HUDEP-2 (cell line): ENCODE results near the gene ASB2.

Source experiments
- DNase-seq, 76 experiments: peaks; one replicate each; lab custom pipeline; 2025; ENCODE audit not compliant: unreplicated experiment in 76 of 76; lab: John Stamatoyannopoulos, UW

The ASB2 gene

GRCh38 chr14:93981316-93982229 lies 5.2 kb upstream of the ASB2 start:
- DNase-seq = no peak

DNA sequence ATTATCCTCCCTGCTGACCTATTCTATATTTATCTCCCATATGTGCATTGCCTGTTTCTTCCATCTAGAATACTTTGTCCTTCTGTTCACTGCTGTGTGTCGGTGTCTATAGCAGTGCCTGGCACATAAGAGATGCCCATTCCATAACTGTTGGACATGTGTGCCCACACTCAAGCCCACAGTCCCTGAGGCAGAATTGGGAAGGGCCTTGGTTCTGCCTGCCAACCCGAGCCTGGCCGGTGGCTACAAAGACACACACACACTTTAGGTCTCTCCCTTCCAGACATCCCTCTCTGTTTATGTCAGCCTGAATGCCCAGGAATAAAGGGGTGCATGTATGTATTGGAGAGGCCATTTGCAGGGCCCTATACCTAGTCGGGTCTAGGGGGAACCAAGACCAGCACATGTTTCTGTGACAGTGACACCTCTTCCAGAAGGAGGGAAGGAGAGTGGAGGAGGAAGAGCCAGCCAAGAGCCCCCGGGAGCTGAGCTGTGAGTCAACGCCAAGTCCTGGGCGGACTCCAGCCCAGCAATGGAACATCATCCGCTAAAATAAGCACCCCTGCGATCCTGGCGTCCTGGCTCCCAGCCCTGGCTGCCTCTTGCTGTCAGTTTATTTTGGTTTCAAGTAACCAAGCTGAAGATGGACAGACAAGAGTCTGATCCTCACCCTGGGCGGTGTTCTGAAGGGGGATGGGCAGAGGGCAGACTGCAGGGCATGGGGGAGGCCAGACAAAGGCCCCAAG lies 4.3 kb upstream of the ASB2 start:
- no peak for DNase-seq

DNA sequence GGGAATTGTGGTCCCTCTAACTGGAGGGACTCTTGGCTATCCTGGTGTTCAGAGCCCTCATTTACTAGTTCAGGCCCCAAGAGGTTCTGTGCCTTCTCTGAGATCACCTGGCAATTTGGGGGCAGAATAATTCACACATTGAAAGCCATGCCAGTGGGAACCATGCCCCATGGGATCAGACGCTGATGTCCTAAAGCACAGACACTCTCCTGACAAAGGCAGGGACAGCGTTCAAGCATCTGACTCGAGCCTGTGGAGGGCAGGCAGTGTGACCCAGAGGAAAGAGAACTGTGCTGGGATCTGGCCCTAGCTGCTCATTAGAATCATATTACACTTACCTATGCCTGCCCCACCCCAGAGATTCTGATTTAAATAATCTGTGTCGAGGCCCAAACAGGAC lies 2.4 kb upstream of the ASB2 start:
- DNase-seq = no peak

DNA sequence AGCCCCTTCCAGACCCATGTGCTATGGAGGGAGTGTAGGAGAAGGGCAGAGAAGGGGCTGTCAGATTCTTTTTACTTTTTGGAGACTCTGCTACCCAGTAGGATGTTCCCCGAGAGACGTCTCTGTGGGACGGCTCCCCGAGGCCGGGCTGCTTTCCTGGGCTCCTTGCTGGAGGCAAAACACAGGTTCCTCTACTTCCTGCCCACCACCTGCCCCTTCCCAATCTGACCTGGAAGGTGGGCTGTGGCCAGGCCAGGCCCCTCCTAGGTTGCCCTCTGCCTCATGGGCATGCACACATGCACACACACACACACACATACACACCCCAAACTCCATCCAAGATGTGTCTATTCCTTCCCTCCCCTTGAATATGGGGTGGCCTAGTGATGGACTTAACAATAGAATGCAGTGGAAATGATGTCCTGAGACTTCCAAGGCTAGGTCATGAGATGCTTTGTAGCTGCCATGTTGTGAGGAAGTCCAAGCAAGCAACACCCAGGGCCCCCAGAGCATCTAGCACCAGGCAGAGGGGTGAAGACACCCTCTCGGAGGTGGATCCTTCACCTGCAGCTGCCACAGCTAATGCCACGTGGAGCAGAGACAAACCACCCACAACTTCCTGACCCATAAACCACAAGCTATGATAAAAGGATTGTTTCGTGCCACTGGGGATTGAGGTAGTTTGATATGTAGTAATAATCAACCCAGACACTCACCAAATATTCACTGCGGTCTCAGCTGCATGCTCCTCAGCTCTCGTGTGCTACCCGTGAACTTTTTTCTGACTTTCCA lies 1.6 kb upstream of the ASB2 start:
- no peak for DNase-seq

GRCh38 chr14:93977171-93977570 lies 801 bp upstream of the ASB2 start:
- no peak for DNase-seq

DNA sequence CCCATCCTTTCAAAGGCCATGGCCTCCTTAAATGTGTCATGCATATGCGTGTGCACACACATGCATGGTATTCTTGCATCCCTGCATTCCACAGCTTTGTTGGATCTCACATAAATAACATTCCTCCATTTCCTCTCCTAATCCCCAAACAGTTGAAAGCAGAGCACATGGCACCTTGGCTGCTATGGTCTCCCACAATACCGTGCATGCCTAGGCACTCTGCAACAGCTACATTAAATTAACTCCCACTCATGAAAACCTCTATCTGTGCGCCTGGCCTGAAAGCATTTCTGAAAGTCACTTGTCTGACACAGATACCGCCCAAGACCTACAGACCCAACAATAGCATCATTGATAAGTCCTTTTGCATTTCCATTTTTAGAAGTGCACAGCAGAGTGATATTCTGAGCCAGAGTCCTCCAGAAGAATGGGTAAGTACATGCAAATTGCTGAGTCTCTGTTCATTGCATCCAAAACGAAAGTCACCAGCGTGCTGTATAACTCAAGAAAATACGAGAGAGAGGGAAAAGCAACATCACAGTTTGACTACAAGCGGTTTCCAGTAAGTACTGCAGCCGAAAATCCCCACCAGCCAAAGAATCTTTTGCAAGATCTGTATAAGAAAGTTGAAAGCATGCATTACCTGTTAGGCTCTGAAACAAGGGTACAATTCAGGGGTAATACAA lies 436 bp downstream of the ASB2 start:
- no peak for DNase-seq

DNA sequence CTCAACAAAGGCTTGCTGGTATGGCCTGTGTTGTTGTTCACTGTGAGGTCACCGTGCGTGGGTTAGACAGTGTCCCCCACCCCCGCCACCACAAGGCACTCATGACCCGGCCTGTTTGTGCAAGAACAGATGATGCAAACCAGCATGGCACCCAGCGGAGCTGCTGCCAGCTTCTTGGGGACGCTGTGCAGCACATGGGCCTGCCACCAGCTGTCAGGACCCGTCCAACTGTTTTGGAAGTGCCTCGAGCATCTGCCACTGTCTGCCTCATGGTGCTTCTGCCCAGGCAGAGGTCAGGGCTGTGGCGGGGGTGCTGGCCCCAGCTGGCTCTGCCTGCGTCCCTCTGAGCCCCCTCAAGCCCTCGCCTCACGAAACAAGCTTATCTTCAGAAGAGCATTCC lies 1.5 kb downstream of the ASB2 start:
- no peak for DNase-seq

DNA sequence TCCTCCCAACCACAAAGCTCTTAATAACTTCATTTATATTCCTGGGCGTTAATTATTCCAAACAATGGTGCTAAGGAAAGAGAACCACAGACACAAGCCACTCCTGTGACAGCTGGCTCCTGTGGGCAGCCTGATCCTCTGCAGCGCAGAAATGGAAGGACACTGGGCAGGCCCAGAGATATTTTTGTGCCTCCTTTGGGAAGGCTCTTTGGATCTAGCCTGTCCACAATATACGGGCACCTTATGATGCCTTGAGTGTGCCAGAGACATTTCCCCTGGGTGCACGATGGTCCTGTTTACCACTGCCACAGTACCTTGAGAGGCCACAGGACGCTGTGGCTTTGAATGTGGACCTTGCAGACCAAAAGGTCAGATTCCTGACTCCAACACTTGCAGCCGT lies 2.1 kb downstream of the ASB2 start:
- DNase-seq = no peak

DNA sequence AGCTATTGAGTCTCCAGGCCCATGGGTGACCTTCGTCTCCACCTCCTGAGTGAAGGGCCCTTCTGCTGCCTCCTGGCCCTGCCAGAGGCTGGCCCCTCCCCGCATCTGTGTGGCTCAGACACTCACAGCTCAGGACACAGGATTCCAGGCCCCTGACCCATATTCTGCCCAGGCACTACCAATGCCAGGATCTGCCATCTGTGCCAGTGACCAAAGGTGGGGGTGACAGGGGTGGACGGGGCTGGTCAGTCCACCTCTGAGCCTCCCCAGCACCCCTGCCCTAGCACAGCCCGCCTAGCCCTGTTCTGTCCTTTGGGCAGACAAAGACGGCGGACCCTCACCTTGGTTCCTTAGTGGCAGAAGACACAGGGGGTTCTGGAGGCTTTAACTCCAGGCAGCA lies 2.8 kb downstream of the ASB2 start:
- DNase-seq = no peak

DNA sequence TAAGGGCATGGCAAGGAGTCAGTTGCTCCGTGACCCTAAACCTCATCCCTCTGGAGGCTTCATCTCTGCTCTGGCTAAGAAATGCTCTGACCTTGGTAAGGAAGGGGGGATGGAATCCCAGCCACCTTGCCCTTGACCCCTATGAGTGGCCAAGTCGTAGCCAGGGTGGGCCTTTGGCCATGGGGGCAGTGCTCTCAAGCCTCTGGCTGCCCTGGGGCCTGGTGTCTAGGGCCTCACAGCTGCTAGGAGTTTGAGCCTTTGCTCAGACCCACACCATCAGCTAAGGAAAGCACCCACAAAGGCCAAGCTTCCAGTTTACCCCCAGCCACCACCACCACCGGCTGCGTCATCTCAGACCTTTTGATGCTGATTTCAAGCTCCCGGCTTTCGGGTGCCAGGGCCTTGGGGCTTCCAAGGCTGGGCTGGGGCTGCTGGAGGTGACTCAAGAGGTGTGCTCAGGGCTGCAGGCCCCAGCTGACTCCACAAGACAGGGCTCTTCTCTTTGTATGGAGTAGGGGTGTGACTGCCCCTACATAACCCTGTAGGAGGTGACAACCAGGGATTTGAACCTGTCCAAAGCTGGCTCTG lies 3.7 kb downstream of the ASB2 start:
- no peak for DNase-seq

DNA sequence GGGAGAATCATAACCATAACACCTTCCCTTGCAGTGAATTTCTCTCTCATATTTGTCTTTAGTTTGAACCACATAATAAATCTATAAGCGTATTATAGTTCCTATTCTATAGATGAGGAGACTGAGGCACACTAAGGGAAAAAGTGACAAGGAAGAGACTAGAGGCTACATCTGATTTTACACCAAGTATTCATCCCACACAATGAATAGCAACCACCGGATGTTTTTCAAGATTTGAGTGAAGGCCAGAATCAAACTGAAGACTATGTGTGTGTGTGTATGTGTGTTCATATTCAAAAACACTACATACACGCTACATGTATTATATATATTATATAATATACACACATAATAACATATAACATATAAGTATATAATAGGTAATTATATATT lies 4.7 kb downstream of the ASB2 start:
- DNase-seq = no peak

DNA sequence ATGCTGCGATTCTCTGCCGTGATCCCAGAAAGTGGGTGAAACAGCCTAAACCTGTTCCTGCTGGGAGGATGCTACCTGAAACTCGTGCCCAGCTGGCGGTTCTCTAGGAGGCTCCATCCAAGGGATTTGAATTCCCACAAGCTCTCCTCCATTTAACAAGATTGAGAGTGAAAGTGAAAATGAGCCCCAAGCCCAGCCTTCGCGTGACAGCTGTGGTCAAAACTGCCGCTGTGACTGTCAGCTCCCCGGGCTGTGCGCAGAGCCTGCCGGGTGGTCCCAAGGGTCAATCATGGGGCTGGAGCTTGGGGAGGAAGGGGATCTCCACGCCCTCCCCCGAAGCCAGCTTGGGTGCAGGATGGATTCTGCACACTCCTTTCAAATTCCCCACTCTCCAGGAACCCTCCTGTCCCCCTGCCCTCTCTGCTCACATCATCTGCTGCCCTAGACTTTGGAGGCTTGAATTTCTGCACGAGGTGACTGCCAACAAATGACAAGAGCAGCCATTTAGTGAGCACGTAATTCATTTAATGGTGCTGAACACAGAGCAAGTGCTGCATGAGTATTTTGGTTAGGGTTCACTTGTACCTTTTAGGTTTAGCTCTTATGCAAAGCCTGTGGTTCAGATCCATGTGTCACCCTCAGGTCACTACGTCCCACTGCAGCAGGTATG lies 5.3 kb downstream of the ASB2 start:
- DNase-seq = no peak

- peak in 3 of 76 experiments; percentile 1 to 16 (median 8) for DNase-seq
Measured at GRCh38 chr14:93970585-93970964, 5.8 kb downstream of the ASB2 start.

DNA sequence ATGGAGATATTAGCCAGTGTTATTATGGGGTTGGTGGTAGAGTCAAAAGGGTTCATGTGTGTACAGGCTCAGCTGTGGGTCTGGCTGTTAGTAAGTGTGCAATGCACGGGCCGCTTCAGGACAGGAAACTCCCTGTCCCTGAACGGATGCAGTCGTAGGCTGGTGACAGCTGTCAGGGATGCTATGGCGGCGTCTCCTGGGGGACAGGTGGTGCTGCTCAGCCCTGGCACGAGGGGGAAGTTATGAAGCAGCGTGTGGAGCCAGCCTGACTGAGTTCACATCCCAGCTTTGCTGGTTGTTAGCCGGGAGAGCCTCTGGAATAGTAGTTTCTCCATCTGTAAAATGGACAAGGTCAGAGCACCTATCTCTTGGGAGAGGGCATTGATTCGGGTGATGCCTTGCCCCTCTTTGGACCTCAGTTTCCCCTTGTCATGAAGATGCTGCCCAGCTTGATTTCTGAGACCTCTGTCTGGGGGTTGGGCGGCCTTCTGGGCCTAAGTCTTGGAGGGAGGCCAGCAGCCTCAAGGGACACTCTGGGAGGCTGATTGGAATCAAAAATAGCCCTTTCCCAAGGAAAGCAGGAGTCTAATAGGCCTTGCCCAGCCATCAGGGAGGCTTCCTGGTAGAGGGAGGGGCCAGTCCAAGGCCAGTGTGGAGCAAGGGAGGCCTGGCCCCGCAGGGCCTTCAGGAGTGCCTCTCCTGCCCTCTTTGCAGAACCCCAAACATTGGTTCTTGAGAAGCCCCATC lies 7.1 kb downstream of the ASB2 start:
- no peak for DNase-seq

GRCh38 chr14:93967637-93968250 lies 8.6 kb downstream of the ASB2 start:
- DNase-seq = no peak

DNA sequence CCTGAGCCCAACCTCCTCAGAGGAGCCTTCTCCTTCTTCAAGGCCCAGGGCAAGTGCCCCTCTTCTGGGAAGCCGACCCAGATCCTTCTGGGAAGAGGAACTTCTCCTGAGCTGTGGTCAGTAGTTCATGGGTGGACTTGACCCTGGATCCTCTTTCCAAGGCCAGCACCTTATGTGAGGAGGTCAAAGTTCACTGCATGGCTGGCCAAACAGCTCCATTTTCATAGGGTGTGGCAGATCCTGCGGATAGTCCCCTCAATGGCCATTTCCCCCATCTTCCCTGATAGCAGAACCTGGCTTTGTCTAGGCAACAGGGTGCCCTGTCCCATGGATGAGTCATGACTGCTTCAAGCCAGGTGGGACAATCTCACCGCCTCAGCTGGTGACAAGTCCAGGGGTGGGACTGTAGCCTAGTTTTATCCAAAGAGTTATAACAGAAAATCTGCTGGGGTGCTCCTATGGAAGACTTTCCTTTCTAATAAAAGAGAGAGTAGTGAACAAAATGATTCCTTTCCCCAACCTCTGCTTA lies 10.4 kb downstream of the ASB2 start:
- no peak for DNase-seq

- DNase-seq = no peak
Measured at GRCh38 chr14:93965287-93965821, 11.0 kb downstream of the ASB2 start.

- no peak for DNase-seq
Measured at GRCh38 chr14:93964820-93965286, 11.5 kb downstream of the ASB2 start.
